B cell (primary cell): ENCODE measurements around the gene LHX6. TPM values are rescaled to one million over a fixed set of nuclear protein-coding genes. Genes with fewer than 3 reads are reported as not detected.

Experiments used
- ATAC-seq: fragments of 200-7000 bp; cut with Tn5 transposase; one replicate; pipeline ENCODE4 v1.10.0; 2021; ENCODE audit warnings: low read depth, mild to moderate bottlenecking, moderate number of reproducible peaks, moderate library complexity
- CTCF ChIA-PET: fragments of 350-600 bp; sonication (Branson Sonifier 250); formaldehyde crosslinking; loops from one replicate; lab custom pipeline; 2021; ENCODE audit warnings: antibody characterized with exemption, inconsistent platforms; lab: Charles Lee
- POLR2A ChIA-PET: fragments of 350-600 bp; sonication (Branson Sonifier 250); formaldehyde crosslinking; loops from one replicate; lab custom pipeline; 2021; ENCODE audit warnings: antibody characterized with exemption; lab: Charles Lee
- DNase-seq: peaks from one replicate; pipeline ENCODE4 v3.0.0; 2013
- H2AFZ ChIP-seq: 2 replicates; pipeline ENCODE4 v1.6.1; 2012; ENCODE audit warnings: mild to moderate bottlenecking, low read depth, low read length; ENCODE audit not compliant: insufficient read depth, poor library complexity, severe bottlenecking
- H3K27ac ChIP-seq, 2 donors: 1 replicate in 1 of 2; 2 replicates in 1 of 2; pipeline ENCODE4 v1.5.1; 2012 to 2013; ENCODE audit warnings: low read length in 2 of 2, mild to moderate bottlenecking in 2 of 2, moderate library complexity in 1 of 2
- H3K27me3 ChIP-seq, 4 experiments: fragments of 200-600 bp in 1 of 4; sonication (generic) in 1 of 4; replicated peaks in 1 of 4; 1 replicate in 2 of 4; 2 replicates in 2 of 4; pipeline versions ENCODE4 v1.6.1 to v1.7.0; 2013 to 2016; ENCODE audit warnings: low read length in 3 of 4, mild to moderate bottlenecking in 2 of 4, mixed read lengths in 1 of 4, moderate library complexity in 1 of 4; ENCODE audit not compliant: insufficient read depth in 4 of 4, control insufficient read depth in 3 of 4; ENCODE audit errors: control extremely low read depth in 1 of 4
- H3K36me3 ChIP-seq, 2 experiments: replicated peaks in 1 of 2; 1 replicate in 1 of 2; 2 replicates in 1 of 2; pipeline versions ENCODE4 v1.6.1 to v1.7.1; 2013; ENCODE audit warnings: low read length in 1 of 2; ENCODE audit not compliant: insufficient read depth in 2 of 2, control insufficient read depth in 1 of 2; ENCODE audit errors: control extremely low read depth in 1 of 2, extremely low read depth in 1 of 2
- H3K4me1 ChIP-seq, 2 donors: fragments of 200-600 bp in 1 of 2; sonication (generic) in 1 of 2; 1 replicate in 1 of 2; 2 replicates in 1 of 2; pipeline versions ENCODE4 v1.5.1 to v1.6.1; 2013 to 2017; ENCODE audit warnings: low read length in 2 of 2; ENCODE audit not compliant: control insufficient read depth in 2 of 2, insufficient read depth in 2 of 2
- H3K4me2 ChIP-seq: replicated peaks from 2 replicates; pipeline ENCODE3; 2012; ENCODE audit warnings: mild to moderate bottlenecking, low read depth, low read length; ENCODE audit not compliant: poor library complexity, severe bottlenecking
- H3K4me3 ChIP-seq, 5 experiments: fragments of 200-600 bp in 1 of 5; sonication (generic) in 1 of 5; 1 replicate in 3 of 5; 2 replicates in 2 of 5; pipeline versions ENCODE4 v1.5.1 to v1.7.0; 2011 to 2016; ENCODE audit warnings: low read length in 4 of 5, mild to moderate bottlenecking in 4 of 5, low read depth in 2 of 5, control low read depth in 1 of 5, moderate library complexity in 1 of 5; ENCODE audit not compliant: insufficient read depth in 1 of 5; ENCODE audit errors: control extremely low read depth in 1 of 5, extremely low read depth in 1 of 5
- H3K79me2 ChIP-seq: fragments of 200-600 bp; sonication (generic); one replicate; pipeline ENCODE4 v1.6.0; 2016; ENCODE audit warnings: low read length; ENCODE audit not compliant: control insufficient read depth, insufficient read depth
- H3K9ac ChIP-seq: fragments of 200-600 bp; sonication (generic); 2 replicates; pipeline ENCODE4 v1.6.1; 2017; ENCODE audit warnings: mild to moderate bottlenecking, low read length, moderate library complexity
- H3K9me3 ChIP-seq, 3 donors: one replicate each; pipeline versions ENCODE4 v1.6.1 to v1.7.1; 2013; ENCODE audit warnings: low read length in 2 of 3; ENCODE audit not compliant: control insufficient read depth in 2 of 3, insufficient read depth in 1 of 3; ENCODE audit errors: control extremely low read depth in 1 of 3
- H4K20me1 ChIP-seq: 2 replicates; pipeline ENCODE4 v1.6.0; 2012; ENCODE audit warnings: mild to moderate bottlenecking, low read length; ENCODE audit not compliant: insufficient read depth, control insufficient read depth, poor library complexity, severe bottlenecking
- H3K27ac Mint-ChIP-seq: one replicate; pipeline ENCODE4 v1.8.0; 2021; ENCODE audit warnings: mixed read lengths
- H3K27me3 Mint-ChIP-seq: one replicate; pipeline ENCODE4 v1.8.0; 2021; ENCODE audit warnings: mixed read lengths
- H3K4me1 Mint-ChIP-seq: one replicate; pipeline ENCODE4 v1.8.0; 2021; ENCODE audit warnings: mixed read lengths
- H3K4me3 Mint-ChIP-seq: one replicate; pipeline ENCODE4 v1.8.0; 2021; ENCODE audit warnings: mixed read lengths
- H3K9me3 Mint-ChIP-seq: one replicate; pipeline ENCODE4 v1.8.0; 2022; ENCODE audit warnings: mixed read lengths; ENCODE audit not compliant: insufficient read depth
- EZH2 ChIP-seq: IDR thresholded peaks from 2 replicates; pipeline ENCODE4 v1.6.1; 2012; ENCODE audit warnings: borderline replicate concordance, low read depth, mild to moderate bottlenecking, moderate library complexity, low read length; ENCODE audit not compliant: insufficient read depth, poor library complexity, severe bottlenecking
- WGBS: methylation state at CpG from one replicate; pipeline ENCODE4 v1.1.5; 2013; ENCODE audit warnings: missing lambda C conversion rate; ENCODE audit not compliant: insufficient coverage; 5-methylcytosine and 5-hydroxymethylcytosine counted together
- intact Hi-C: fragments of 100-400 bp; cut with micrococcal nuclease; formaldehyde crosslinking; loops from one replicate; pipeline ENCODE4 v1.10.0; 2022
- polyA plus RNA-seq: library from polyadenylated mRNA; depleted of rRNA; stranded (reverse); fragments of >200 nt; gene quantifications from 2 replicates; pipeline ENCODE4 v1.2.3, GENCODE V29; 2012
- total RNA-seq, 2 donors: library from RNA; stranded (reverse); fragments of 120-200 nt in 1 of 2; gene quantifications; 1 replicate in 1 of 2; 2 replicates in 1 of 2; pipeline versions ENCODE4 v1.2.3 to v1.2.4, GENCODE V29; 2013 to 2022
- TF ChIP-seq, protein P1 (sequence below): fragments of 200-600 bp; IDR thresholded peaks from one replicate; pipeline ENCODE4 v1.8.0; 2022; ENCODE audit warnings: antibody characterized with exemption, mild to moderate bottlenecking

LHX6 gene
- total and polyA plus RNA-seq, 2 donors (not counting 1 experiment from before 2014, with no cell fraction given) = 0.03 TPM; not detected in 1

- no peaks in the 10 kb centered on the region for H3K9me3 Mint-ChIP-seq
- no peak overlapping the region for H3K4me3 Mint-ChIP-seq
- CTCF ChIA-PET = no interaction called here
Measured at GRCh38 chr9:122215663-122216062, 13.1 kb downstream of the LHX6 start.

GRCh38 chr9:122214507-122214906 lies 14.2 kb downstream of the LHX6 start:
- Histone ChIP-seq H4K20me1 (no peaks in the 10 kb centered on the region), H3K9me3 (peaks cover 0 to 27% (median 0%) of the 10 kb centered on the region in 3 donors), H3K27ac (no peak overlapping the region), H3K36me3 (no peaks in the 10 kb centered on the region), H2AFZ (no peak overlapping the region), H3K4me2 (peak overlapping the region; percentile 83), H3K4me1 (peaks cover 23 to 33% of the 10 kb centered on the region in 2 donors), H3K27me3 (peaks cover 0 to 77% (median 53%) of the 10 kb centered on the region in 4 experiments), H3K4me3 (peak overlapping the region in 3 of 5 experiments; percentile 44 to 51 (median 48)), H3K9ac (peak overlapping the region; percentile 49), H3K79me2 (no peaks in the 10 kb centered on the region)
- peak overlapping the region; percentile 61 for H3K4me3 Mint-ChIP-seq
- ATAC-seq (no peak), DNase-seq (no peak)
- H3K27me3 Mint-ChIP-seq = peaks cover 80% of the 10 kb centered on the region
- CTCF ChIA-PET = no interaction called here
- no peak overlapping the region for H3K27ac Mint-ChIP-seq
- intact Hi-C loops = no loop called here
- POLR2A ChIA-PET = no interaction called here
- no peaks in the 10 kb centered on the region for H3K9me3 Mint-ChIP-seq
- TF ChIP-seq EZH2 = no peak
- TF ChIP-seq, protein P1, sequence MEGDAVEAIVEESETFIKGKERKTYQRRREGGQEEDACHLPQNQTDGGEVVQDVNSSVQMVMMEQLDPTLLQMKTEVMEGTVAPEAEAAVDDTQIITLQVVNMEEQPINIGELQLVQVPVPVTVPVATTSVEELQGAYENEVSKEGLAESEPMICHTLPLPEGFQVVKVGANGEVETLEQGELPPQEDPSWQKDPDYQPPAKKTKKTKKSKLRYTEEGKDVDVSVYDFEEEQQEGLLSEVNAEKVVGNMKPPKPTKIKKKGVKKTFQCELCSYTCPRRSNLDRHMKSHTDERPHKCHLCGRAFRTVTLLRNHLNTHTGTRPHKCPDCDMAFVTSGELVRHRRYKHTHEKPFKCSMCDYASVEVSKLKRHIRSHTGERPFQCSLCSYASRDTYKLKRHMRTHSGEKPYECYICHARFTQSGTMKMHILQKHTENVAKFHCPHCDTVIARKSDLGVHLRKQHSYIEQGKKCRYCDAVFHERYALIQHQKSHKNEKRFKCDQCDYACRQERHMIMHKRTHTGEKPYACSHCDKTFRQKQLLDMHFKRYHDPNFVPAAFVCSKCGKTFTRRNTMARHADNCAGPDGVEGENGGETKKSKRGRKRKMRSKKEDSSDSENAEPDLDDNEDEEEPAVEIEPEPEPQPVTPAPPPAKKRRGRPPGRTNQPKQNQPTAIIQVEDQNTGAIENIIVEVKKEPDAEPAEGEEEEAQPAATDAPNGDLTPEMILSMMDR = no peak
- H3K4me1 Mint-ChIP-seq = peaks cover 25% of the 10 kb centered on the region
- WGBS = 94% methylated on average over 3 of the region's 9 CpGs

More at GRCh38 chr9:122215663-122216062, 13.1 kb downstream of the LHX6 start:
- Histone ChIP-seq H4K20me1 (no peaks in the 10 kb centered on the region), H3K4me1 (peaks cover 35 to 45% of the 10 kb centered on the region in 2 donors), H3K4me3 (no peak overlapping the region), H3K79me2 (no peaks in the 10 kb centered on the region), H3K27me3 (peaks cover 0 to 88% (median 65%) of the 10 kb centered on the region in 4 experiments), H3K36me3 (no peaks in the 10 kb centered on the region), H3K4me2 (no peak overlapping the region), H3K27ac (no peak overlapping the region), H2AFZ (no peak overlapping the region), H3K9ac (no peak overlapping the region), H3K9me3 (peaks cover 0 to 36% (median 0%) of the 10 kb centered on the region in 3 donors)
- ATAC-seq (no peak), DNase-seq (no peak)
- intact Hi-C loops = no loop called here
- no peak for TF ChIP-seq EZH2
- TF ChIP-seq, protein P1 = no peak
- POLR2A ChIA-PET = no interaction called here
- no CpG with 5 or more reads among the region's 1 CpG for WGBS
- Mint-ChIP-seq H3K27me3 (peaks cover 85% of the 10 kb centered on the region), H3K27ac (no peak overlapping the region), H3K4me1 (peaks cover 36% of the 10 kb centered on the region)
